Neural progenitor cell (in vitro differentiated cells): ENCODE results near the gene DDX56.

ENCODE experiments used
- EZH2 ChIP-seq: fragments of 200-600 bp; sonication (generic); IDR thresholded peaks from 2 replicates; pipeline ENCODE4 v1.6.1; 2017; ENCODE audit warnings: antibody characterized with exemption, mild to moderate bottlenecking, moderate library complexity
- TF ChIP-seq, protein P1 (sequence below): fragments of 200-600 bp; sonication (generic); IDR thresholded peaks from 2 replicates; pipeline ENCODE4 v1.5.1; 2017; ENCODE audit warnings: antibody characterized with exemption, mild to moderate bottlenecking

DNA sequence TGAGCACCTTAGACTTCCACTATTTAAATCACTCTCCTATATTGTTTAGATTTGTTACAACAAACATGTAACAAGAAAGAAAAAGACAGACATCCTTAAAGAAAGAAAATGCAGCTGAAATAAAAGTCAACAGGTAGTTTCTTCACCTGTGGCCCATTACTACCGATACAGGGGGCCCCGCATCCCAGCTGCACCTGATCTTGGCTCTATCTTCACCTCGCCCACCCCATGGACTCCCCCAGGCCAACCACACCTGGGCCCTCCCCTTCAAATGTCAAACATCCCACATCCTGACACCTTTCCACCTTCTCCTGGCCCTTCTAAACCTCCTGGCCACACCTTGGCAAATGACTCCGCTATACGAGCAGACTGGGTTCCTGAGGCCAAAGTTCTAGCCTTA, 7.0 kb downstream of the DDX56 start:
- TF ChIP-seq, protein P1, sequence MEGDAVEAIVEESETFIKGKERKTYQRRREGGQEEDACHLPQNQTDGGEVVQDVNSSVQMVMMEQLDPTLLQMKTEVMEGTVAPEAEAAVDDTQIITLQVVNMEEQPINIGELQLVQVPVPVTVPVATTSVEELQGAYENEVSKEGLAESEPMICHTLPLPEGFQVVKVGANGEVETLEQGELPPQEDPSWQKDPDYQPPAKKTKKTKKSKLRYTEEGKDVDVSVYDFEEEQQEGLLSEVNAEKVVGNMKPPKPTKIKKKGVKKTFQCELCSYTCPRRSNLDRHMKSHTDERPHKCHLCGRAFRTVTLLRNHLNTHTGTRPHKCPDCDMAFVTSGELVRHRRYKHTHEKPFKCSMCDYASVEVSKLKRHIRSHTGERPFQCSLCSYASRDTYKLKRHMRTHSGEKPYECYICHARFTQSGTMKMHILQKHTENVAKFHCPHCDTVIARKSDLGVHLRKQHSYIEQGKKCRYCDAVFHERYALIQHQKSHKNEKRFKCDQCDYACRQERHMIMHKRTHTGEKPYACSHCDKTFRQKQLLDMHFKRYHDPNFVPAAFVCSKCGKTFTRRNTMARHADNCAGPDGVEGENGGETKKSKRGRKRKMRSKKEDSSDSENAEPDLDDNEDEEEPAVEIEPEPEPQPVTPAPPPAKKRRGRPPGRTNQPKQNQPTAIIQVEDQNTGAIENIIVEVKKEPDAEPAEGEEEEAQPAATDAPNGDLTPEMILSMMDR = no peak
- TF ChIP-seq EZH2 = no peak
